Sigmoid colon (tissue), 4 donors: ENCODE data around the gene FAS.

Experiments used
- CTCF ChIP-seq, 4 experiments: fragments of 450-650 bp in 3 of 4; fragments of 200-600 bp in 1 of 4; IDR thresholded peaks; one replicate each; pipeline ENCODE4 v1.5.1; 2016 to 2019; ENCODE audit warnings: antibody characterized with exemption in 4 of 4, mild to moderate bottlenecking in 3 of 4, moderate library complexity in 2 of 4
- EP300 ChIP-seq, 4 donors: sonication (generic); formaldehyde crosslinking; IDR thresholded peaks; one replicate each; pipeline ENCODE4 v1.6.1; 2017; ENCODE audit warnings: antibody characterized with exemption in 4 of 4
- POLR2A ChIP-seq, 2 donors: fragments of 450-650 bp; IDR thresholded peaks; one replicate each; pipeline ENCODE4 v1.6.1; 2016; ENCODE audit warnings: antibody characterized with exemption in 2 of 2, mild to moderate bottlenecking in 2 of 2, moderate library complexity in 2 of 2
- POLR2AphosphoS5 ChIP-seq, 4 donors: sonication (generic); formaldehyde crosslinking; IDR thresholded peaks; one replicate each; pipeline ENCODE4 v1.6.1; 2017; ENCODE audit warnings: antibody characterized with exemption in 4 of 4

- TF ChIP-seq POLR2A (IDR thresholded peaks at IDR 0.05), result no peak
- TF ChIP-seq CTCF (IDR thresholded peaks at IDR 0.05), result no peak
- no peak for TF ChIP-seq EP300 (IDR thresholded peaks at IDR 0.05)
- no peak for TF ChIP-seq POLR2AphosphoS5 (IDR thresholded peaks at IDR 0.05)
Observed at GRCh38 chr10:89022734-89023133, 32.1 kb downstream of the FAS start.
